HG03460 (cell line): ENCODE data around the gene CYSTM1.
A peak's percentile ranks its signal among the peaks of the same experiment; 100 is the strongest.
"Not testable (repeated sequence)": the region's sequence is repeated elsewhere in the genome, so short reads cannot be mapped to it uniquely, and the experiment has no call there.

Experiments used
- ATAC-seq: cut with Tn5 transposase; IDR thresholded peaks from one replicate; pipeline ENCODE4 v1.9.1; 2021; ENCODE audit not compliant: unreplicated experiment

The CYSTM1 gene

GRCh38 chr5:140175367-140176030, 511 bp downstream of the CYSTM1 start:
- ATAC-seq, result peak; percentile 52

GRCh38 chr5:140176031-140176387, 1.0 kb downstream of the CYSTM1 start:
- ATAC-seq, result no peak

DNA sequence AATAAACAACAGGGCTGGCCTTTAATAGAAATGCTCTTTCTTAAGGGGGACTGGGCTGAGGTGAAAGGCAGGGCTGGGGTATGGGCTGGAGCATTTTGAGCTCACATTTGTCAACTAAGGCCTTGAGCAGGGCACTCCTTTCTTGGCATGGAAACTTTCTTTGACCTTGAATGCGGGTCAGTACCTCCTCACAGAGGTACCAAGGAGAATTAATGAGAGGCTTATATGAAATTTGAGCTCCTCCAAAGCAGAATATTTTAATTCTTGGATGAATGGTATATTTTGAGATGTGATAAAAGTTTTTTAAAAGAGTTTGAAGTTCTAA, 3.1 kb downstream of the CYSTM1 start:
- ATAC-seq, result no peak

DNA sequence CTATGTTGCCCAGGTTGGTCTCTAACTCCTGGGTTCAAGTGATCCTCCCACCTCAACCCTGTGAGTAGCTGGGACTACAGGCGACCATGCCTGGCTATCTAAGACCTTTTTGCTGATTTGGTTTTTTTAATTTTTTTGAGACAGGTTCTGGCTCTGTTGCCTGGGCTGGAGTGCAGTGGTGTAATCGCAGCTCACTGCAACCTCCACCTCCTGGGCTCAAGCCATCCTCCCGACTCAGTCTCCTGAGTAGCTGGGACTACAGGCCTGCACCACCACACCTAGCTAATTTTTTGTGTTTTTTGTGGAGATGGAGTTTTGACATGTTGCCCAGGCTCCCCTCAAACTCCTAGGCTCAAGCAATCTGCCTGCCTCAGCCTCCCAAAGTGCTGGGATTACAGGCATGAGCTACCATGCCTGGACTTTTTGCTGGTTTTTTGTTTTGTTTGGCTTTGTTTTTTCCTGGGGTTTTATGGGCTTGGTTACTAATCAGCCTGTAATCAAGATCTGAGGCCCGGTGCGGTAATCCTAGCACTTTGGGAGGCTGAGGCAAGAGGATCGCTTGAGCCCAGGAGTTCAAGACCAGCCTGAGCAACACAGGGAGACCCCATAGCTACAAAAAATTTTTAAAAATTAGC, 3.6 kb downstream of the CYSTM1 start:
- no peak for ATAC-seq

DNA sequence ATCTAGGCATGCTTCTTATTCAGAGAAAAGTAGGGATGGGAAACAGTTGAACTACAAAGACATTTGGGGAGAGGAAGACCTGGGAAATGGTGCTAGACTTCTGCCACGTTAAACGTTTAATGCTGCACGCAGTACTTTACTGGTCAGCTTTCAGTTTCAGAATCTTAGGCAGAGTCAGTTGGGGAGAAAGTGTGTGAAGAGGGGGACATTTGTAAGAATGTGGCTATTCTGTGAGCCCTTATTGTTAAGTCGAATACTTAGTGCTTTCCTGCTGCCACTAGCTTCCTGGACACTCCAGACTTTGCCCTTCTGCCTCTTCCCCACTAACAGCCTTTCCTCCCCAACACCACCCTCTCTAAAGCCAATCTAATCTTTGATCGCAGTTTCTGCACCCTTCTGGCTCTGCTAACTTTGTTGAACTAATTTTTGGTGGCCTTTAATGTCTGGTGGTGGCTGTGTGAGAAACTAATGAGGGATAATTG, 6.1 kb downstream of the CYSTM1 start:
- ATAC-seq, result peak; percentile 65

DNA sequence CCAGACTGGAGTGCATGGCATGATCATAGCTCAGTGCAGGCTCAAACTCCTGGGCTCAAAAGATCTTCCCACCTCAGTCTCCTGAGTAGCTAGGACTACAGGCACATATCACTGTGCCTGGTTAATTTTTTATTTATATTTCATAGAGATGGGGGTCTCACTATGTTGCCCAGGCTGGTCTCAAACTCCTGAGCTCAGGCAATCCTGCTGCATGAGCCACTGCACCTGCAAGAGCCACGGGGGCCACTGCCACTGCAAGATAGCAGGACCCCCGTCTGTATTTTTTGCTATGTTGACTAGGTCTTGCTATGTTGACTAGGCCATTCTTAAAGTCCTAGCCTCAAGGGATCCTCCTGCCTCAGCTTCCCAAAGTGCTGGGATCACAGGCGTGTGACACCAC, 6.5 kb downstream of the CYSTM1 start:
- ATAC-seq, result peak; percentile 16

- no peak for ATAC-seq
Measured at GRCh38 chr5:140182075-140182711, 7.2 kb downstream of the CYSTM1 start.

GRCh38 chr5:140182803-140183367, 7.9 kb downstream of the CYSTM1 start:
- ATAC-seq, result no peak

GRCh38 chr5:140185409-140185808, 10.4 kb downstream of the CYSTM1 start:
- no peak for ATAC-seq

DNA sequence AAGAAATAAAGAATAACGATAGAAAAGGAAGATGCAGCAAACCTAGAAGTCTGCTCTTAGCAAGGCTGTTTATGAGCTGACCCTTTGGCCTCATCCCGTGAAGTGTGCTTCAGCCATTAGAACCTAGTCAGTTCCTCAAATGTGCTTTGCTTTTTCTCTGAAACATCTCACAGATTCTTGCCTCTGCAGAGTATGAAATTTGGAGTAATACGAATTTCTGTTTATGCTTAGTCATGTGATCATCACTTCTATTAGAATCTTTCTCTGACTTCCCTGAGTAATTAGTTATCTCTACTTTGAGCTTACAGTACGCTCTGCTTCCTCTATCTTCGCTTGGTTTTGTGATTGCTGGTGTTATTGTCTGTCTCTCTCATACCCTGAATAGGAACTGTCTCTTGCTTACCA, 11.3 kb downstream of the CYSTM1 start:
- no peak for ATAC-seq

- no peak for ATAC-seq
Measured at GRCh38 chr5:140189253-140189652, 14.3 kb downstream of the CYSTM1 start.

DNA sequence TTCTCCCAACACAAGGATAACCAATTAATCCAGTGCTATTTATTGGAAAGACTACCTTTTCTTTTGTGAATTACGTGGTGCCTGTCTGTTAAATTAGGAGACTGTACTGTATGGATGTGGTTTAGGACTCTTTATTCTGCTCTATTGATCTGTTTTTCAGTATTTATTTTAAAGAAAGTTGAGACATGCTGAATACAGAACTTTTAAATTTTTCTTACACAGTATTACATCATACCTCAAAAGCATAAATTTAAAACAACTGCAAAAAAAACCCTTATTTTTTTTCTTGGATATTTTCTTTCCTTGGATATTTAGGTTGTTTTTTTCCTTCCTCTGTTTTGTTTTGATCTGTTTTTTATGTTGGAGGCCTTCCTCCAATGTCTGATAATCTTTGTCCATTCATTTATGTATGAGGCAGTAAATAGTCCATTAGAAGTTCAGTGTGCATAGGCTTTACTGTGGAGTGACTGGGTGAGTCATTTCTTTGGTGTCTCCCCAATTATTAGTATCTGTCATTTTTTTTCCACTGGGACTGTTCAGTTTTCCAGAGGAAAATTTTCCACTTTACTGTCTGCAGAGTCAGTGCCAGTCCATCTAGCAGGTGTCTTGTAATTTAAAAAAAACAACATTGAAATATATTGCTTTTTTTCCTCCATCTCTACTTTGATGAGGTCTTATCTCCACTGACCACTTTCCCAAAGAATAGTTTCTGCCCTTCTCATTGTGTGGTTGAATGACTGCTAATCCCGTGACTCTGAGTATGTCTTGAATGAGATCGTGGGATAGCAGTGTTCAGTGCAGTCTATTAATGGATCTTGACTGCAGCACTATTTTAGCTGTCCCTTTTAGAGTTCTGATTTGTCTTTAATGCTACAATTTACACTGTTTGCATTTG, 15.2 kb downstream of the CYSTM1 start:
- ATAC-seq, result no peak

DNA sequence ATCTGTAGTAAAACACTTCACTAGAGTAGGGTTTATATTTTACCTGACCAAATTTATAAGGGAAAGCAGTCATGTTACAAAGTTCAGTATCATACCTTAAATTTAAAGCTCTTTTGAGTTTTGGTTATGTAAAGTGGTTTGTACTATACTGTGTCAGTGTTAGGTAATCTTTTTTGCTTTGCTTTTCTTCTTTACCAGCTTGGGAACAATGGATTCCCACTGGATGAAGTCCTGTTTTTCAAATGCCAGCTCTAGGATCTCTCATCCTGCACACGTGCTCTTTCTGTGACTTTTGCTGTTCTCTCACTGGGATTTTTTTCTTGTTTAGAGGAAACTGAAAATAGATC, 15.9 kb downstream of the CYSTM1 start:
- ATAC-seq, result no peak

- ATAC-seq, result no peak
Measured at GRCh38 chr5:140192715-140193430, 17.9 kb downstream of the CYSTM1 start.

DNA sequence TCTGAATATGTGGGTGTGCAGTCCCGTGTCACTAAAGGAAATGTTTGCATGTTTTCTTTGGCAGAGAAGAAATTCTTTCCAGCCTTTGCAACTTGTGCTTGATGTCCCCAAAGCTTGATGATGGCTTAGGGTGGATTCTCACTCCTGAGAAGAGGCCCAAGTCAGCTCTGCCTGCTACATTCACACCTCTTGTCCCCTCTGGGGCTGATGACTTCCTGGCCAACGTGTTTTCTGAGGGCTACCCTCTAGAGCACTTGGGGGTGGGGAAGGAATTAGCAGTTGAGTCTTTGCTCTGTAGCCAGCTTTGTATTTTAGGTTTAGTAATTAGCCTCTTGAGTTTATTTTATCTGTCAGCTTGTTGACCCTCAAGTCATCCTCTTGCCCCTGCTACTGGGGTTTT, 19.7 kb downstream of the CYSTM1 start:
- ATAC-seq, result no peak

DNA sequence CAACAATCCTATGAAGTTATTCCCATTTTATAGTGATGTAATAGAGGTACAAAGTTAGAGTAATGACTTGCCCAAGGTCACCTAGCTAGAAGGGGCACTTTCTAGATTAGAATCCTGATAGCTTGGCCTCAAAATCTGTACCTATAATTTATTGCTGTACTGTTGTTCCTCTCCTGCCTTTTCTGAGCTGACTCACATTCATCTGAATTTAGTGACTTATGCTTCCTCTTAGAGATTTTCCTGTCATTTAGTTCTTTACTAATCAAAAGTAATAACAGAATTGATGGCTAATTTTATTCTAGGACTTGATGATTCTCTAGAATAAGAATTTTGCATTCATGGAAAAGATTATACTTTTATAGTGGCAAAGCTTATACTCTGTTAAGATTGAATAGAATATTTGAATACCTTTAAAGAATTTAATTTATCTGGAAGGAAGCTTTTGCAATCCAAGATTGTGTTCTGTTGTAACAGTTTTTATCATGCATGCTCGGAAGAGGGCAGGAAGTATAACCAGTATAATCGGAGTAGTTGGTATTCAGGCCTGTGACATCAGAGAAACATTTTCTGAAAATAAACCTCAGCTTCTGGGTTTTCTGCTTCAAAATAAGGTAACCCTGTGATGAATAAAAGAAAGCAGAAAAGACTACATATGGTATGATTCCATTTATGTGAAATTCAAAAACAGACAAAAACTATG, 21.3 kb downstream of the CYSTM1 start:
- ATAC-seq, result no peak

DNA sequence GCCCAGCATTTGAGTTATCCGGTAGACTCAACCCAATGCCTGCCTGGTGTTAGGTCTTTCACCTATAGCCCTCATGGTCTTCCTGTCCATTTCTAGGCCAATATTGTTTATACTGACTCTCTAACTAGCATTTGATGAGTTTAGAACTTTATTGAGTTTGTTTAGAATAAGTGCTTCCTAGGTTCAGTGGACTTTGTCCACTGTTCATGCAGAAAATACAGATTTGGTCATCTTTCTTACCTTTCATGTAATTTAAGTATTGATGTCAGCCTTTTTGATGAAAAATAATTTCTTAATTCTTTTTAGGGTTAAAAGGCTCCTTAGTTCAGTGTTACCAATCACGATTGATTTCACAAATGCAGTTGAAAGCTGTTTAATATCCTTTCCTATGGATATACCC, 22.0 kb downstream of the CYSTM1 start:
- no peak for ATAC-seq

DNA sequence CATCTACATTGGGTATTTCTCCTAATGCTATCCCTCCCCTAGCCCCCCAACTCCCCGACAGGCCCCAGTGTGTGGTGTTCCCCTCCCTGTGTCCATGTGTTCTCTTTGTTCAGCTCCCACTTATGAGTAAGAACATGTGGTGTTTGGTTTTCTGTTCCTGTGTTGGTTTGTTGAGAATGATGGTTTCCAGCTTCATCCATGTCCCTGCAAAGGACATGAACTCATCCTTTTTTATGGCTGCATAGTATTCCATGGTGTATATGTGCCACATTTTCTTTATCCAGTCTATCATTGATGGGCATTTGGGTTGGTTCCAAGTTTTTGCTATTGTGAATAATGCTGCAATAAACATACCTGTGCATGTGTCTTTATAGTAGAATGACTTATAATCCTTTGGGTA, 23.9 kb downstream of the CYSTM1 start:
- ATAC-seq, result not testable (repeated sequence)

GRCh38 chr5:140202078-140202477, 27.1 kb downstream of the CYSTM1 start:
- ATAC-seq, result no peak

- no peak for ATAC-seq
Measured at GRCh38 chr5:140202610-140203009, 27.6 kb downstream of the CYSTM1 start.
